ENCODE results near the gene ATG9A.

ATG9A gene

GRCh38 chr2:219175928-219176817 lies 53.3 kb downstream of the ATG9A start:
- DNase-seq, result peak in 2 of 5 experiments; percentile 14 to 34

- no peak for DNase-seq
Measured at GRCh38 chr2:219175486-219175885, 54.0 kb downstream of the ATG9A start.

- DNase-seq, result no peak
Measured at GRCh38 chr2:219174801-219175200, 54.6 kb downstream of the ATG9A start.

- no peak for DNase-seq
Measured at GRCh38 chr2:219174146-219174545, 55.3 kb downstream of the ATG9A start.

- DNase-seq, result no peak
Measured at GRCh38 chr2:219173176-219173575, 56.3 kb downstream of the ATG9A start.

GRCh38 chr2:219172231-219173154 lies 56.9 kb downstream of the ATG9A start:
- no peak for DNase-seq

- DNase-seq, result peak in 2 of 5 experiments; percentile 30 to 36
Measured at GRCh38 chr2:219171231-219171651, 58.2 kb downstream of the ATG9A start.

GRCh38 chr2:219169930-219170654 lies 59.3 kb downstream of the ATG9A start, which contains the start of gene SLC23A3:
TSS of gene SLC23A3 (minus strand) at chr2:219170029. CDS start at chr2:219169984, 45 bp downstream.
- peak in 1 of 5 experiments; percentile 21 for DNase-seq

Data from T-helper 2 cell (primary cell).